ENCODE measurements around the gene CATSPER2. TPM values are rescaled to one million over a fixed set of nuclear protein-coding genes. Genes with fewer than 3 reads are reported as not detected.
"Not testable (repeated sequence)": the region's sequence is repeated elsewhere in the genome, so short reads cannot be mapped to it uniquely, and the experiment has no call there.

CATSPER2 gene
- total RNA-seq, 3 donors from 2014 or later: 1.8 to 10.2 (median 6.6) TPM

DNA sequence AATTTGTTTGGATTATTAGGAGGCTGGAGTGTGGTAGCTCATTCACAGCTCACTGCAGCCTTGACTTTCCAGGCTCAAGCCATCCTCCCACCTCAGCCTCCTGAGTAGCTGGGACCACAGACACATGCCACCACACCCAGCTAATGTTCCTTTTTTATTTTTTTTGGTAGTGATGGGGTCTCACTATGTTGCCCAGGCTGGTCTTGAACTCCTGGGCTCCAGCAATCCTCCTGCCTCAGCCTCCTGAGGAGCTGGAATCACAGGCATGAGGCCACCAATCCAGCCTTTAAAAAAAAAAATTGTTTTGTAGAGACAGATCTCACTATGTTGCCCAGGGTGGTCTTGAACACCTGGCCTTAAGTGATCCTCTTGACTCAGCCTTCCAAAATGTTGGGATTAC lies 21.7 kb downstream of the CATSPER2 start:
- H3K9me3 ChIP-seq; DNase-seq (ENCODE audit: low spot score in 2 of 2); intact Hi-C loops (cut with DNase I; ENCODE audit: low total_unique reads); H3K4me3 ChIP-seq; H3K36me3 ChIP-seq; H3K27ac ChIP-seq; H3K4me1 ChIP-seq; H3K27me3 ChIP-seq: not testable (repeated sequence)

DNA sequence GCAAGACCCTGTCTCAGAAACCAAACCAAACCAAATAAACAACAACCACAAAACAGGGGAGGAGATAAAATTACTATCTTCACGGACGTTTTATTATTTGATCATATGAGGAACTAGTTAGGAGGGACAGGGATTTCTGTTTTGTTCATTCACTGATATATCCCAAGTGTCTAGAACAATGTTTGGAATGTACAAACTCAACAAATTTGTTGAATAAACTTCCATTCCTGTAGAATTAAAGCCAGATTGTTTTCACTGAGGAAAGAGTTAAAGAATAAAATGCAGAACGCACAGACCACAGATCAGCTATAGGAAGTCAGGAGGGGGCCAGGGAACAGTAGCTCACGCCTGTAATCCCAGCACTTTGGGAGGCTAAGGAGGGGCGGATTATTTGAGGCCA lies 23.5 kb downstream of the CATSPER2 start:
- intact Hi-C loops (cut with DNase I; ENCODE audit: low total_unique reads): no loop called here
- H3K27me3 ChIP-seq: no peaks in the 10 kb centered on the region
- no peak for DNase-seq (ENCODE audit: low spot score in 2 of 2)

DNA sequence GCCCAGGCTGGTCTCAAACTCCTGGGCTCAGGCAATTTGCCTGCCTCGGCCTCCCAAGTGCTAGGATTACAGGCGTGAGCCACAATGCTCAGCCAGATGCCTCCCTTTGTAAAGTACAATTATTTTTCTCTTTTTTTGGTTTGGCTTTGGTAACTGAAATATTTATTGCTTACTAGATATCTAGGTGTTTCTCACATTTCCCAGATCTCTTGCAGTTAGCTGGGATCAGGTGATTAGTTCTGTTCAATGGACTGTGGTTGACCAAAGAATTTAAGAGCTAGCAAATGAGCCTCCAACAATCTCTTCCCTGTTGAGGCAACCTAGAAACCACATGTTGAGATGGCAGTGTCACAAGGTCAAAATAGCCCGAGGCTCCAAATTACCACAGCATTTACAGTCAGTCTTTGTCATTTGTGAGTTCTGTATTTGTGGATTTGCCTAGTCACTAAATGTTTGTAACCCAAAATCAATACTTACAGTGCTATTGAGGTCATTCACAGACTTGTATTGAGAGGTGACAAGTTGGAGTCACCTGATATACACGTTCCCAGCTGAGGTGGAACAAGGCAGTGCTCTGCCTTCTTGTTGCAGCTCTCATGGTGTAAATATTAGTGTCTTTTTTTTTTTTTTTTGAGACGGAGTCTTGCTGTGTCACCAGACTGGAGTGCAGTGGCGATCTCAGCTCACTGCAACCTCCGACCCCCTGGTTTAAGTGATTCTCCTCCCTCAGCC lies 26.4 kb downstream of the CATSPER2 start:
- H3K27ac ChIP-seq; H3K27me3 ChIP-seq; H3K4me1 ChIP-seq; DNase-seq (ENCODE audit: low spot score in 2 of 2); H3K9me3 ChIP-seq; H3K36me3 ChIP-seq; intact Hi-C loops (cut with DNase I; ENCODE audit: low total_unique reads); H3K4me3 ChIP-seq: not testable (repeated sequence)

More for the DNA sequence above, 23.5 kb downstream of the CATSPER2 start:
- no peaks in the 10 kb centered on the region for H3K4me1 ChIP-seq
- no peak overlapping the region for H3K27ac ChIP-seq
- TF ChIP-seq, protein P1, sequence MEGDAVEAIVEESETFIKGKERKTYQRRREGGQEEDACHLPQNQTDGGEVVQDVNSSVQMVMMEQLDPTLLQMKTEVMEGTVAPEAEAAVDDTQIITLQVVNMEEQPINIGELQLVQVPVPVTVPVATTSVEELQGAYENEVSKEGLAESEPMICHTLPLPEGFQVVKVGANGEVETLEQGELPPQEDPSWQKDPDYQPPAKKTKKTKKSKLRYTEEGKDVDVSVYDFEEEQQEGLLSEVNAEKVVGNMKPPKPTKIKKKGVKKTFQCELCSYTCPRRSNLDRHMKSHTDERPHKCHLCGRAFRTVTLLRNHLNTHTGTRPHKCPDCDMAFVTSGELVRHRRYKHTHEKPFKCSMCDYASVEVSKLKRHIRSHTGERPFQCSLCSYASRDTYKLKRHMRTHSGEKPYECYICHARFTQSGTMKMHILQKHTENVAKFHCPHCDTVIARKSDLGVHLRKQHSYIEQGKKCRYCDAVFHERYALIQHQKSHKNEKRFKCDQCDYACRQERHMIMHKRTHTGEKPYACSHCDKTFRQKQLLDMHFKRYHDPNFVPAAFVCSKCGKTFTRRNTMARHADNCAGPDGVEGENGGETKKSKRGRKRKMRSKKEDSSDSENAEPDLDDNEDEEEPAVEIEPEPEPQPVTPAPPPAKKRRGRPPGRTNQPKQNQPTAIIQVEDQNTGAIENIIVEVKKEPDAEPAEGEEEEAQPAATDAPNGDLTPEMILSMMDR (IDR thresholded peaks at IDR 0.05): no peak
- TF ChIP-seq POLR2AphosphoS5 (IDR thresholded peaks at IDR 0.05) (no peak), POLR2A (IDR thresholded peaks at IDR 0.05) (no peak)
- no peak overlapping the region for H3K4me3 ChIP-seq
- H3K9me3 ChIP-seq: no peaks in the 10 kb centered on the region
- H3K36me3 ChIP-seq: no peaks in the 10 kb centered on the region

DNA sequence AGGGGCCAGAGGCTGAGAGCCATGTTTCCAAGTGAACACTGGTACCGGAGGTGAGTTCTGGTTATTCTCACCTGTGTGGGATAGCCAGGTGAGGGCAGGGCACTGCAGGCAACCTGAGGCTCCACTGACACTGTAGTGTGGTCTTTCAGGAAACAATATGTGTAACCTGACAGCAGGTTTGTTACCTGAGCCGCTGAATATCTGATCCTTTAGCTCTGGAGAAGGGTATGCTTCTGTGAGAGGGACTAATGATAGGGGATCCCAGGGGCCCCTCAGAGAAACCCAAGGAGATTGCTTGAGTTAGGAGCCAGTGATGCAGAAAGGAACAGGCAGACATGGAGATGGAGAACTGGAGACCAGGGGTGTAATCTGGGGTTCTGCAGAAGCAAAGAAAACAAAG lies 29.9 kb downstream of the CATSPER2 start, which contains the start of gene STRC:
Gene STRC, minus strand, starts transcription at position 101 of the 400 bp plus-strand sequence. Its CDS starts 78 bp downstream, at position 23.
- H3K9me3 ChIP-seq; H3K4me1 ChIP-seq; H3K36me3 ChIP-seq; H3K27me3 ChIP-seq; H3K27ac ChIP-seq; DNase-seq (ENCODE audit: low spot score in 2 of 2); H3K4me3 ChIP-seq; intact Hi-C loops (cut with DNase I; ENCODE audit: low total_unique reads): not testable (repeated sequence)

DNA sequence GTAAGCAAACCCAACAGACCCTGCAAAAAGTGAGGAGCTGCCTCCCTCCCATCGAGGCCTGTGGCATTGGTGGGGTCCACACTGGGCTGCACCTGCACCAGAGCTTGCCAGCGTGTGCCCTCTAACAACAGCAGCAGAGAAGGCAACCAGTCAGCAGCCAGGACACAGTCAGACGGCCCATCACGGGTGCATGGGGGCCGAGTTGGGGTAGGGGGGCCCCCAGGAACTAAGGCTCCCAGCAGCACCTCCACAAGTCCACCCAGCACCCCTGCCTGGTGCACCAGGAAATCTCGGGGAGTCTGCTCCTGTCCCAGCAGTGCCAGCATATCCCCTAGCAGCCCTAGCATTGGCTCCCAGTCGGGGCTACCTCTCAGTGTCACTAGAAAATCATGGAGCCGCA lies 30.9 kb downstream of the CATSPER2 start:
- H3K4me1 ChIP-seq; H3K27me3 ChIP-seq; intact Hi-C loops (cut with DNase I; ENCODE audit: low total_unique reads); H3K27ac ChIP-seq; DNase-seq (ENCODE audit: low spot score in 2 of 2); H3K36me3 ChIP-seq; H3K9me3 ChIP-seq; H3K4me3 ChIP-seq: not testable (repeated sequence)

DNA sequence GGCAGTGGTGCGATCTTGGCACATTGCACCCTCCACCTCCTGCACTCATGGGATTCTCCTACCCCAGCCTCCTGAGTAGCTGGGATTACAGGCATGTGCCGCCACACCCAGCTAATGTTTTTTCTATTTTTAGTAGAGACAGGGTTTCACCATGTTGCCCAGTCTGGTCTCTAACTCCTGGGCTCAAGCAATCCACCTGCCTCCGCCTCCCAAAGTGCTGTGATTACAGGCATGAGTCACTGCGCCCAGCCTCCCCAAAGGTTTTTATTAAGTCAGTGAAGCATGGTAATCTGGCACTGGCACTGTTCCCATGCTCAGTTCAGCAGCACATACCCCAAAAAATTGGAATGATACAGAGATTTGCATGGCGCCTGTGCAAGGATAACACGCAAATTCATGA lies 46.4 kb downstream of the CATSPER2 start:
- H3K4me1 ChIP-seq; H3K9me3 ChIP-seq; H3K36me3 ChIP-seq; H3K4me3 ChIP-seq; intact Hi-C loops (cut with DNase I; ENCODE audit: low total_unique reads); H3K27ac ChIP-seq; H3K27me3 ChIP-seq; DNase-seq (ENCODE audit: low spot score in 2 of 2): not testable (repeated sequence)

DNA sequence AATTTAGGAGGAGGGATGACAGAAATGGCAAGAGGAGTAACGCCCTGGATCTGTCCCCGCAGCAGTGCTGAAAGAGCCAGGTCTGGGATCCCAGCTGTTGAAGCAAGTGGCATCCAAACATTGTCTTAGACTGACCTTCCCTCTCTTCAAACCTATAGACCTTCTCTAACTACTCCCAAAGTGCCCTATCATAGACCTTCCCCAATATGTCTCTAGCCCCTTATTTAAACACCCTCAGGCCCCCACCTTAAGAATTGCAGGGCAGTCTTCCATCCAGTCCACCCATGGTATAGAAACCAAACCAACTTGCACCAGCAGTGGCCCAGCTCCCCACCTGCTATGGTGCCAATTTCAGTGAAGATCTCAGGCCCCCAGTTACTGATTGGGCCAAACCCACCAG lies 48.4 kb downstream of the CATSPER2 start:
- H3K4me3 ChIP-seq; H3K9me3 ChIP-seq; intact Hi-C loops (cut with DNase I; ENCODE audit: low total_unique reads); H3K27ac ChIP-seq; H3K36me3 ChIP-seq; DNase-seq (ENCODE audit: low spot score in 2 of 2); H3K27me3 ChIP-seq; H3K4me1 ChIP-seq: not testable (repeated sequence)

DNA sequence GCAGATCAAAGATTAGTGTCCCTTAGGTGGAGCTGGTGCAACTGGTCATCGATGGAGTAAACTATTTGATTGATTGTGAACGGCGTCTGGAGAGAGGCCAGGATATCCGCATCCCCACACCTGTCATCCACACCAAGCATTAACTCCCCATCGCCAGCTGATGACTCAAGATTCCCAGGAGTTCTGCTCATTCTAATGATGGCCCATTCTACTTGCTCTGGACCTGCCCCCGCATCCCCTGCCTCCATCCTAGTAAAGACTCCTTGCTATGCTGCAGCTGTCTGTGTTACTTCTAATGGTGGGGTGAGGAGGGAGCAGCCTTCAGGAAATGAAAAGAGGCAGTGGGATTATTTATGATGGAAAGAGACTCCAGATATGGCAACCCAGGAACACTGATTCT lies 49.5 kb downstream of the CATSPER2 start:
- intact Hi-C loops (cut with DNase I; ENCODE audit: low total_unique reads); H3K4me3 ChIP-seq: not testable (repeated sequence)

DNA sequence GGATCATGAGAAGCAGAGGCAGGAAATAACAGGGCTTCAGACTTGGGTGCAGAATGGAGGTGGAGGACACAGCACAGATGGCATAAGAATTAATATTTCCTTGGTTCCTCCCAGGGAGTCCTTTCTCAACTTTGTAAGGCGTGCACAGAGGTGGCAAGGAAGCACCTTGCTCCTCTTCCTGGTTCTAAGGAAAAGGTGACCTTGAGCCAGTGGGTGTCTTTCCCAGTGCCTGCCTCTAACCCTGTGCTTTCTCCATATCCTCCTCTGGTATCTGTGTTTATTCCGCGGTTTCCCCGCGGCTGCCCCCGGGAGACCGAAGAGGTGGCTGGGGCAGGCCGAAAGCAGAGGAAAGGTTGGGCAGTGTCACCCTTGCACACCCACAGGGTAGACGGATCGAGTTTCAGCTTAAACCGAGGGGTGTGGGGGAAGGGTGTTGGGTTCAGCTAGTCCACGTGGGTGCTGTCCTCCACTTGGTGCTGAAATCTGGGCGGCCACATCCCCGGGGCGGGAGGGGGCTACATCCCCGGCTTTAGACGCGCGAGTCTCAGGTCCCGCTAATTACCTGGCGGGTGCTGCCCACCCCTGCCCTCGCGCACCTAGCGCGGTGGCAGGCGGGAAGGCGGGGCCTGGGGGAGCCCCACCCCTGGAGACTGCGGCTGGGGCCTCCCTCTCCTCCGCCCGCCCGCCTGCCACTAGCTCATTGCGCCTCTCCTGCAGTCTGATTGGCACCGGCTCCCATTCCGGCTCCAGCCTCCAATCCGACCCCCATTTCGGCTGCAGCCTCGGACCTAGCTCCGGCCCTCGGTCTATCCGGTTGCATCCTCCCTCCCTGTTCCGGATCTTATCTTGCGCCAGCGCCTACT lies 55.1 kb downstream of the CATSPER2 start, which contains the start of gene CKMT1B:
Gene CKMT1B, plus strand, starts transcription at position 700 of the 863 bp plus-strand sequence. CDS start 192 bp downstream, outside the sequence.
- intact Hi-C loops (cut with DNase I; ENCODE audit: low total_unique reads); H3K4me3 ChIP-seq; H3K9me3 ChIP-seq; H3K27ac ChIP-seq; H3K27me3 ChIP-seq; H3K4me1 ChIP-seq; DNase-seq (ENCODE audit: low spot score in 2 of 2); H3K36me3 ChIP-seq: not testable (repeated sequence)

More for the DNA sequence above, 49.5 kb downstream of the CATSPER2 start:
- not testable (repeated sequence) for H3K4me1 ChIP-seq; DNase-seq (ENCODE audit: low spot score in 2 of 2); H3K36me3 ChIP-seq; H3K9me3 ChIP-seq; H3K27ac ChIP-seq; H3K27me3 ChIP-seq

DNA sequence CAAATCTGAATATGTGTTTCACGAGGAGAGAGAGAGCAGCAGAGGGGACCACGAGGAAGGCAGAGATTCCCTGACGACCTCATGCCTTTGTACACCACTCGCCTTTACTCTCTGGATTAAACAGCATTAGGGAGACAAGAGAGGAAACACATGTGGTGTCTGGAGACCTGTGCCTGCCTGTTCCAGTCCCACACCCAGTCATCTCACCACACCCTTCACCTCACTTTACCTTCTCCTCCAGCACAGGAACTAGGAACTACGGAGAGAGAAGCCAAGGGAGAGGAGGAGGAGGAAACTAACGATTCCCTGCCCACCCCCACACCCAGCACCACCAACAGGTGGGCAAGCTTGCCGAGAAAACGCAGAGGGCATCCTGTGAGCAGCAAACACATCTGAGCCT lies 55.8 kb downstream of the CATSPER2 start:
- H3K4me3 ChIP-seq; intact Hi-C loops (cut with DNase I; ENCODE audit: low total_unique reads); H3K36me3 ChIP-seq; H3K27ac ChIP-seq; H3K4me1 ChIP-seq; H3K9me3 ChIP-seq; DNase-seq (ENCODE audit: low spot score in 2 of 2); H3K27me3 ChIP-seq: not testable (repeated sequence)

DNA sequence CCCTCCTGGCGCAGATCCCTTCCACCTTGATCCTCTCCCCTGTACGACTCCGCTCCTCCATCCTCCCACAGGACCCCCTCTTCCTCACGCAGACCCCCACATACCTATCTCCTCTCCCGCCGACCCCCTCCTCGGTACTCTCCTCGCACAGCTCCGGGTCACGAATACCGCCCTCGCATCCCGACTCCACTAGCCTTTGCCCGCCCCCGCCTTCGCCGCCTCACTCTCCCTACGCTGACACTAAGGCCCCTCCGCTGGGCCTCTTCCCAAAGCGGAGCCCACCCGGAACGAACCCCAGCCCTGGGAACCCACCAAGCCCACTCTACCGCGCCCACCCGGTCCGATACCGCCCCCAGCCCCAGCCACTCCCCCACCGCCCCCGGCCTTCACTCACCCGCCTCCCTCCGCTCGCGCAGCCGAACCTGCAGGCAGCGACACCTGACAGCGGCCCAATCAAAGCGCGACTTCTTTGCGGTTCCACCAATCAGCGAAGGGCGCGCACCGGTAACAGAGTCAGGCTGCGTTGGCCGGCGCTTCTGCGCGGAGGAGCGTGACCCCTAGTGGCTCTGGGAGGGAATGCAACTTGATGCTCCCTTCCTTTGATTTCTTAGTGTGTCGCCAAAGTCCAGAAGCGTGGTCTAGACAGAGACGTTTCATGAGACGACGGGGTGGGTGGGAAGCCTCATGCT lies 58.7 kb downstream of the CATSPER2 start, which contains the start of gene PPIP5K1:
Gene PPIP5K1, minus strand, starts transcription at position 431 of the 689 bp plus-strand sequence. CDS start 5,704 bp downstream, outside the sequence.
- DNase-seq (ENCODE audit: low spot score in 2 of 2); H3K4me3 ChIP-seq; H3K27me3 ChIP-seq; intact Hi-C loops (cut with DNase I; ENCODE audit: low total_unique reads); H3K27ac ChIP-seq; H3K9me3 ChIP-seq; H3K36me3 ChIP-seq; H3K4me1 ChIP-seq: not testable (repeated sequence)
